HCT116 (cell line): ENCODE data around the gene RBPJ. TPM values are rescaled to one million over a fixed set of nuclear protein-coding genes. Genes with fewer than 3 reads are reported as not detected.

Experiments
- ATAC-seq: fragments of 200-7000 bp; cut with Tn5 transposase; 2 replicates; pipeline ENCODE4 v1.9.1; 2020; ENCODE audit warnings: mild to moderate bottlenecking, moderate library complexity
- Bru-seq: library from RNA; stranded (reverse); fragments of 400-500 nt; gene quantifications from one replicate; lab custom pipeline; 2021; lab: Mats Ljungman, UMichigan
- BruChase-seq, 2 experiments: library from RNA; stranded (reverse); fragments of 400-500 nt; gene quantifications; one replicate each; lab custom pipeline; 2021; lab: Mats Ljungman, UMichigan
- BruUV-seq: library from RNA; stranded (reverse); fragments of 400-500 nt; replicated peaks from 2 replicates; lab custom pipeline; 2021; lab: Mats Ljungman, UMichigan
- CTCF ChIA-PET: fragments of 300-600 bp; sonication (Branson Sonifier 250); formaldehyde crosslinking; loops from one replicate; lab custom pipeline; 2021; ENCODE audit warnings: antibody characterized with exemption; lab: Charles Lee
- POLR2A ChIA-PET: fragments of 300-600, 350-600 bp; sonication (Branson Sonifier 250); formaldehyde crosslinking; loops from one replicate; lab custom pipeline; 2021; ENCODE audit warnings: antibody characterized with exemption; lab: Charles Lee
- RAD21 ChIA-PET, 2 experiments: fragments of 300-600 bp; sonication (Branson Sonifier 250); formaldehyde crosslinking; loops; one replicate each; lab custom pipeline; 2023; ENCODE audit warnings: low total read pairs in 2 of 2; ENCODE audit not compliant: uncharacterized antibody in 2 of 2, unreplicated experiment in 2 of 2, low non-redundant PET in 1 of 2; lab: Charles Lee
- DNase-seq: peaks from one replicate; pipeline ENCODE4 v3.0.0-alpha.2; 2010; ENCODE audit warnings: low read depth, low spot score
- H2AFZ ChIP-seq: fragments of 200-600 bp; shearing (Covaris generic), sonication (generic); 2 replicates; pipeline ENCODE4 v1.6.1; 2017; ENCODE audit warnings: low read depth, mixed run types, mixed read lengths, antibody characterized with exemption, low read length; ENCODE audit not compliant: poor library complexity, severe bottlenecking
- H3K27ac ChIP-seq: 2 replicates; pipeline ENCODE4 v1.5.1; 2012; ENCODE audit warnings: low read depth, low read length
- H3K27me3 ChIP-seq: fragments of 200-600 bp; sonication (generic); 2 replicates; pipeline ENCODE4 v1.6.1; 2016; ENCODE audit warnings: mixed run types, low read length, mixed read lengths; ENCODE audit not compliant: insufficient read depth
- H3K36me3 ChIP-seq, 2 experiments: fragments of 200-500 bp in 1 of 2; fragments of 200-600 bp in 1 of 2; sonication (Bioruptor generic) in 1 of 2; sonication (generic) in 1 of 2; 2 replicates each; pipeline versions ENCODE4 v1.5.1 to v1.6.1; 2014 to 2016; ENCODE audit warnings: low read length in 2 of 2, inconsistent platforms in 1 of 2, mixed read lengths in 1 of 2, mixed run types in 1 of 2; ENCODE audit not compliant: insufficient read depth in 2 of 2, control insufficient read depth in 1 of 2
- H3K4me1 ChIP-seq, 2 experiments: fragments of 200-600 bp in 1 of 2; sonication (generic) in 1 of 2; 2 replicates each; pipeline versions ENCODE4 v1.5.1 to v1.6.1; 2012 to 2017; ENCODE audit warnings: low read length in 2 of 2, inconsistent platforms in 1 of 2, mild to moderate bottlenecking in 1 of 2, mixed read lengths in 1 of 2, mixed run types in 1 of 2, moderate library complexity in 1 of 2; ENCODE audit not compliant: insufficient read depth in 2 of 2, control insufficient read depth in 1 of 2
- H3K4me2 ChIP-seq: fragments of 200-600 bp; sonication (generic); 2 replicates; pipeline ENCODE4 v1.6.1; 2017; ENCODE audit warnings: mixed run types, low read length, mixed read lengths
- H3K4me3 ChIP-seq, 2 experiments: fragments of 200-600 bp in 1 of 2; sonication (generic) in 1 of 2; replicated peaks in 1 of 2; 2 replicates each; pipeline ENCODE4 v1.5.1; 2011 to 2016; ENCODE audit warnings: low read length in 2 of 2, control low read depth in 1 of 2, low read depth in 1 of 2, mild to moderate bottlenecking in 1 of 2, mixed read lengths in 1 of 2, mixed run types in 1 of 2
- H3K79me2 ChIP-seq: fragments of 200-600 bp; sonication (generic); 2 replicates; pipeline ENCODE4 v1.6.1; 2017; ENCODE audit warnings: mild to moderate bottlenecking, mixed run types, low read length, moderate library complexity, mixed read lengths; ENCODE audit not compliant: insufficient read depth
- H3K9ac ChIP-seq: fragments of 200-600 bp; sonication (generic); 2 replicates; pipeline ENCODE4 v1.6.1; 2016; ENCODE audit warnings: low read length, mixed read lengths
- H3K9me2 ChIP-seq: fragments of 200-600 bp; sonication (generic), shearing (Covaris generic); 2 replicates; pipeline ENCODE4 v1.6.1; 2017; ENCODE audit warnings: mixed run types, mild to moderate bottlenecking, moderate library complexity; ENCODE audit not compliant: insufficient read depth
- H3K9me3 ChIP-seq, 2 experiments: fragments of 200-500 bp in 1 of 2; fragments of 200-600 bp in 1 of 2; sonication (Bioruptor generic) in 1 of 2; sonication (generic) in 1 of 2; 2 replicates each; pipeline ENCODE4 v1.6.1; 2014 to 2017; ENCODE audit warnings: low read length in 2 of 2, mixed read lengths in 2 of 2, inconsistent platforms in 1 of 2, low read depth in 1 of 2, mild to moderate bottlenecking in 1 of 2, mixed run types in 1 of 2, moderate library complexity in 1 of 2; ENCODE audit not compliant: control insufficient read depth in 1 of 2, insufficient read depth in 1 of 2
- H4K20me1 ChIP-seq: fragments of 200-600 bp; sonication (generic), shearing (Covaris generic); 2 replicates; pipeline ENCODE4 v1.6.1; 2017; ENCODE audit warnings: mixed run types, mild to moderate bottlenecking, moderate library complexity; ENCODE audit not compliant: insufficient read depth
- ATF3 ChIP-seq: IDR thresholded peaks from 2 replicates; pipeline ENCODE4 v1.6.1; 2012
- CBX3 ChIP-seq: IDR thresholded peaks from 2 replicates; pipeline ENCODE4 v1.6.1; 2012; ENCODE audit warnings: low read depth
- CEBPB ChIP-seq: IDR thresholded peaks from 2 replicates; pipeline ENCODE4 v1.6.1; 2012; ENCODE audit warnings: low read depth
- CTCF ChIP-seq, 3 experiments: fragments of 200-600 bp in 1 of 3; sonication (generic) in 1 of 3; IDR thresholded peaks in 2 of 3; conservative IDR thresholded peaks in 1 of 3; 2 replicates each; pipeline ENCODE4 v1.5.1; 2012 to 2017; ENCODE audit warnings: low read depth in 2 of 3, low read length in 2 of 3, antibody characterized with exemption in 1 of 3, borderline replicate concordance in 1 of 3, control low read depth in 1 of 3, mild to moderate bottlenecking in 1 of 3, mixed read lengths in 1 of 3, mixed run types in 1 of 3, moderate library complexity in 1 of 3; ENCODE audit not compliant: insufficient read depth in 1 of 3
- EGR1 ChIP-seq: IDR thresholded peaks from 2 replicates; pipeline ENCODE4 v1.6.1; 2012; ENCODE audit warnings: low read depth
- ELF1 ChIP-seq: IDR thresholded peaks from 2 replicates; pipeline ENCODE4 v1.6.1; 2012; ENCODE audit warnings: low read depth, borderline replicate concordance
- EZH2phosphoT487 ChIP-seq: fragments of 200-600 bp; IDR thresholded peaks from 2 replicates; pipeline ENCODE4 v1.6.1; 2018; ENCODE audit warnings: antibody characterized with exemption, borderline replicate concordance
- FOSL1 ChIP-seq: IDR thresholded peaks from 2 replicates; pipeline ENCODE4 v1.6.1; 2012; ENCODE audit warnings: low read depth
- JUND ChIP-seq: IDR thresholded peaks from 2 replicates; pipeline ENCODE4 v1.6.1; 2012
- POLR2A ChIP-seq: IDR thresholded peaks from 2 replicates; pipeline ENCODE4 v1.7.0; 2011; ENCODE audit warnings: borderline replicate concordance; ENCODE audit not compliant: insufficient read depth, insufficient read length; ENCODE audit errors: extremely low read depth
- POLR2AphosphoS5 ChIP-seq: IDR thresholded peaks from 2 replicates; pipeline ENCODE4 v1.6.1; 2011; ENCODE audit warnings: mild to moderate bottlenecking, low read depth, low read length, moderate library complexity
- RAD21 ChIP-seq: IDR thresholded peaks from 2 replicates; pipeline ENCODE4 v1.6.1; 2012; ENCODE audit warnings: low read depth, mild to moderate bottlenecking
- REST ChIP-seq: IDR thresholded peaks from 2 replicates; pipeline ENCODE4 v1.6.1; 2012; ENCODE audit warnings: low read depth
- SIN3A ChIP-seq: IDR thresholded peaks from 2 replicates; pipeline ENCODE4 v1.6.1; 2012; ENCODE audit warnings: low read depth
- SP1 ChIP-seq: IDR thresholded peaks from 2 replicates; pipeline ENCODE4 v1.6.1; 2012; ENCODE audit warnings: low read depth
- SRF ChIP-seq: IDR thresholded peaks from 2 replicates; pipeline ENCODE4 v1.6.1; 2012; ENCODE audit warnings: low read depth
- TCF7L2 ChIP-seq: IDR thresholded peaks from 2 replicates; pipeline ENCODE4 v1.7.0; 2011; ENCODE audit warnings: borderline replicate concordance, inconsistent platforms; ENCODE audit not compliant: insufficient read depth, insufficient read length; ENCODE audit errors: extremely low read depth
- YY1 ChIP-seq: IDR thresholded peaks from 2 replicates; pipeline ENCODE4 v1.6.1; 2011; ENCODE audit warnings: low read length, low read depth, moderate library complexity, mild to moderate bottlenecking; ENCODE audit not compliant: insufficient replicate concordance; ENCODE audit errors: extremely low read depth
- intact Hi-C: fragments of 100-400 bp; cut with micrococcal nuclease; formaldehyde crosslinking; loops from 2 replicates; pipeline ENCODE4 v1.10.0; 2022
- long read RNA-seq: library from polyadenylated mRNA; unstranded; transcript quantifications from one replicate; pipeline ENCODE4 v2.0.0, GENCODE V29; 2021; ENCODE audit not compliant: unreplicated experiment
- polyA plus RNA-seq: library from polyadenylated mRNA; unstranded; fragments of >200 nt; gene quantifications from 2 replicates; pipeline ENCODE4 v1.2.1, GENCODE V29; 2012; ENCODE audit warnings: missing spikeins
- total RNA-seq: library from RNA; stranded (reverse); gene quantifications from one replicate; pipeline ENCODE4 v1.2.1, GENCODE V29; 2021; ENCODE audit not compliant: unreplicated experiment

Gene RBPJ
- 72.7 TPM for total RNA-seq
- polyA plus RNA-seq, result 42.2 and 46.5 TPM in 2 replicates
- percentile 95 among the genes with signal in this experiment for Bru-seq, nascent RNA
- BruChase-seq, experiment 1, labeled RNA remaining after a 6-hour chase, result percentile 93 among the genes with signal in this experiment
- BruChase-seq, experiment 2, labeled RNA remaining after a 2-hour chase, result percentile 94 among the genes with signal in this experiment
- long read RNA-seq, full-length matches to known transcripts, result 40 of 82 reads
- long read RNA-seq, partial matches to known transcripts, result 16 of 82 reads
- long read RNA-seq, other reads (novel, unspliced or antisense), result 26 of 82 reads

GRCh38 chr4:26320538-26321372 is at the start of gene RBPJ:
Gene RBPJ (plus strand): TSS chr4:26321014. CDS start chr4:26321029, 15 bp downstream.
- Histone ChIP-seq H3K4me1 (peaks cover 9 to 46% of the 10 kb centered on the region in 2 experiments; a peak in 3 of 4 replicates), H2AFZ (peak within 1 kb of the TSS; percentile 82), H3K27me3 (no peaks in the 10 kb centered on the region), H3K9me2 (no peaks in the 10 kb centered on the region), H4K20me1 (peaks cover 10% of the 10 kb centered on the region; the same call in 1 of the 2 replicates), H3K9me3 (peaks cover 0 to 9% of the 10 kb centered on the region in 2 experiments; a peak in 1 of 4 replicates), H3K4me2 (peak within 1 kb of the TSS; percentile 100), H3K79me2 (peaks cover 46% of the 10 kb centered on the region), H3K4me3 (peak within 1 kb of the TSS; percentile 79 to 93), H3K36me3 (no peaks in the 10 kb centered on the region), H3K27ac (peak within 1 kb of the TSS; percentile 89), H3K9ac (peak within 1 kb of the TSS; percentile 95)
- RAD21 ChIA-PET, result no interaction called here
- DNase-seq, result peak; percentile 94
- no TSS peak for BruUV-seq
- POLR2A ChIA-PET, result interaction anchor here (0.9 to 1.3 kb wide), 2 partner anchors 10 to 126 kb away, joined by 3 to 4 read pairs; no protein-coding TSS in a partner anchor
- peak; percentile 58 for ATAC-seq
- CTCF ChIA-PET, result interaction anchor here (0.9 to 2.9 kb wide), 4 partner anchors 9 to 251 kb away, joined by 3 to 10 read pairs (median 6); no protein-coding TSS in a partner anchor
- intact Hi-C loops, result loop anchor here (2.0 to 5.0 kb wide), 2 partner anchors 238 to 253 kb away; no protein-coding TSS in a partner anchor
- no peak for TF ChIP-seq ATF3
- TF ChIP-seq FOSL1, result no peak
- TF ChIP-seq CTCF (IDR thresholded peaks at IDR 0.05 in 2 of 3, conservative IDR thresholded peaks at IDR 0.05 in 1 of 3; ENCODE audit: borderline replicate concordance in 1 of 3, insufficient read depth in 1 of 3, low read depth in 2 of 3, low read length in 2 of 3), result no peak
- TF ChIP-seq YY1, result peak; percentile 86
- TF ChIP-seq SP1, result no peak
- TF ChIP-seq JUND, result no peak
- TF ChIP-seq SIN3A, result no peak
- TF ChIP-seq POLR2A, result peak; percentile 48
- no peak for TF ChIP-seq EZH2phosphoT487
- no peak for TF ChIP-seq EGR1
- TF ChIP-seq RAD21, result no peak
- TF ChIP-seq CBX3, result no peak
- TF ChIP-seq SRF, result no peak
- peak; percentile 31; the same call in 1 of the 2 replicates for TF ChIP-seq POLR2AphosphoS5
- no peak for TF ChIP-seq TCF7L2
- TF ChIP-seq CEBPB, result no peak
- TF ChIP-seq ELF1, result no peak
- TF ChIP-seq REST, result no peak
